Heart left ventricle (tissue), 13 donors: Measurements from ENCODE around the gene SAMD9.

Source experiments
- CTCF ChIP-seq, 12 donors: fragments of 200-600 bp; sonication (generic) in 4 of 12; IDR thresholded peaks; one replicate each; pipeline versions ENCODE4 v1.5.0 to v1.8.0; 2018 to 2022; ENCODE audit warnings: antibody characterized with exemption in 12 of 12, mild to moderate bottlenecking in 5 of 12
- POLR2A ChIP-seq, 2 donors: fragments of 450-650 bp; IDR thresholded peaks; one replicate each; pipeline ENCODE4 v1.6.1; 2017; ENCODE audit warnings: antibody characterized with exemption in 2 of 2, mild to moderate bottlenecking in 2 of 2, moderate library complexity in 2 of 2
- donor health status: ischemic (EF 13 %, LVEDD 7.1; RV severe dilation, severe dysfunction).
- donor health status: DM: no; HTN: yes; CAD: no.
- donor health status: DM: no; HTN: no; CAD: no.
- donor health status: ischemic (EF 25% LVEDD 6.9; RV normal size, moderate dysfunction).
- donor health status: ischemic (EF 25% LVEDD 5.7; RV mildly dilated, moderate dysfunction).
- donor health status: ischemic (EF 35%, LVEDD 5.7; RV mildly dilated, moderate dysfunction).
- donor health status: nonischemic (EF 11% LVEDD 7.7; RV severe dilation, severe dysfunction).
- donor health status: DM: yes; HTN: yes; CAD: no.
- donor health status: PGD.
- donor health status: ischemic (EF 29% LVEDD 5.4; RV normal size, mild dysfunction).
- donor health status: nonischemic (EF 23%, LVEDD 6.1; RV moderate dilation, normal function).

GRCh38 chr7:93053949-93054943 lies 63.5 kb downstream of the SAMD9 start:
- TF ChIP-seq POLR2A (IDR thresholded peaks at IDR 0.05), result no peak
- no peak for TF ChIP-seq CTCF (IDR thresholded peaks at IDR 0.05)
